Neuronal stem cell (in vitro differentiated cells): Measurements from ENCODE around the gene AP2A1.

Experiments used
- DNase-seq: peaks from one replicate; pipeline ENCODE4 v3.0.0-alpha.2; 2013; ENCODE audit warnings: low spot score
- H2AFZ ChIP-seq: one replicate; pipeline ENCODE4 v1.6.1; 2013; ENCODE audit warnings: mild to moderate bottlenecking, low read length, inconsistent platforms
- H2AK5ac ChIP-seq: 2 replicates; pipeline ENCODE4 v1.6.1; 2013; ENCODE audit warnings: low read depth, mild to moderate bottlenecking, inconsistent platforms, low read length, moderate library complexity, mixed read lengths
- H2BK120ac ChIP-seq: 2 replicates; pipeline ENCODE4 v1.6.1; 2013; ENCODE audit warnings: low read depth, mild to moderate bottlenecking, inconsistent platforms, low read length, moderate library complexity, mixed read lengths
- H2BK12ac ChIP-seq: one replicate; pipeline ENCODE4 v1.6.1; 2013; ENCODE audit warnings: low read length, inconsistent platforms
- H2BK15ac ChIP-seq: 2 replicates; pipeline ENCODE4 v1.6.1; 2013; ENCODE audit warnings: mild to moderate bottlenecking, low read length, inconsistent platforms, mixed read lengths
- H2BK5ac ChIP-seq: one replicate; pipeline ENCODE4 v1.6.1; 2013; ENCODE audit warnings: inconsistent platforms, mild to moderate bottlenecking, low read length, moderate library complexity
- H3K14ac ChIP-seq: one replicate; pipeline ENCODE4 v1.6.1; 2013; ENCODE audit warnings: low read length, inconsistent platforms
- H3K18ac ChIP-seq: 2 replicates; pipeline ENCODE4 v1.6.1; 2013; ENCODE audit warnings: low read length, inconsistent platforms
- H3K23ac ChIP-seq: 2 replicates; pipeline ENCODE4 v1.6.1; 2013; ENCODE audit warnings: low read depth, mild to moderate bottlenecking, mixed read lengths, low read length, inconsistent platforms; ENCODE audit not compliant: poor library complexity
- H3K27ac ChIP-seq: replicated peaks from 3 replicates; pipeline ENCODE4 v1.5.1; 2013; ENCODE audit warnings: low read length, inconsistent platforms
- H3K27me3 ChIP-seq, 3 experiments: 2 replicates each; pipeline ENCODE4 v1.6.1; 2013; ENCODE audit warnings: low read length in 3 of 3, mild to moderate bottlenecking in 2 of 3, inconsistent platforms in 1 of 3, low read depth in 1 of 3, mixed read lengths in 1 of 3, moderate library complexity in 1 of 3; ENCODE audit not compliant: control insufficient read depth in 3 of 3, insufficient read depth in 3 of 3
- H3K36me3 ChIP-seq, 2 donors: replicated peaks in 1 of 2; 2 replicates each; pipeline ENCODE4 v1.6.1; 2013; ENCODE audit warnings: low read length in 2 of 2; ENCODE audit not compliant: control insufficient read depth in 2 of 2, insufficient read depth in 2 of 2
- H3K4ac ChIP-seq: 2 replicates; pipeline ENCODE4 v1.6.1; 2013; ENCODE audit warnings: inconsistent platforms, mild to moderate bottlenecking, low read length, moderate library complexity
- H3K4me1 ChIP-seq, 2 donors: 1 replicate in 1 of 2; 2 replicates in 1 of 2; pipeline ENCODE4 v1.6.1; 2013; ENCODE audit warnings: low read length in 2 of 2, low read depth in 1 of 2; ENCODE audit not compliant: control insufficient read depth in 2 of 2, insufficient read depth in 1 of 2
- H3K4me2 ChIP-seq: one replicate; pipeline ENCODE4 v1.6.1; 2013; ENCODE audit warnings: mild to moderate bottlenecking, low read length, inconsistent platforms; ENCODE audit not compliant: insufficient read depth, poor library complexity, severe bottlenecking
- H3K4me3 ChIP-seq, 2 donors: 2 replicates each; pipeline ENCODE4 v1.5.1; 2013; ENCODE audit warnings: low read length in 2 of 2, mild to moderate bottlenecking in 2 of 2, inconsistent platforms in 1 of 2, moderate library complexity in 1 of 2
- H3K79me1 ChIP-seq: one replicate; pipeline ENCODE4 v1.6.1; 2013; ENCODE audit warnings: low read depth, mild to moderate bottlenecking, inconsistent platforms, low read length, moderate library complexity
- H3K9ac ChIP-seq: one replicate; pipeline ENCODE4 v1.6.1; 2013; ENCODE audit warnings: mild to moderate bottlenecking, low read depth, low read length, inconsistent platforms; ENCODE audit not compliant: poor library complexity
- H3K9me3 ChIP-seq, 2 donors: replicated peaks in 1 of 2; 2 replicates each; pipeline versions ENCODE3 to v1.6.1; 2013; ENCODE audit warnings: low read length in 2 of 2, mild to moderate bottlenecking in 2 of 2, inconsistent platforms in 1 of 2, low read depth in 1 of 2, mixed read lengths in 1 of 2, moderate library complexity in 1 of 2; ENCODE audit not compliant: control insufficient read depth in 2 of 2, insufficient read depth in 1 of 2
- H4K8ac ChIP-seq: one replicate; pipeline ENCODE4 v1.6.1; 2013; ENCODE audit warnings: low read depth, mild to moderate bottlenecking, inconsistent platforms, low read length, moderate library complexity
- H4K91ac ChIP-seq: one replicate; pipeline ENCODE4 v1.6.1; 2013; ENCODE audit warnings: low read length, low read depth, mild to moderate bottlenecking, inconsistent platforms; ENCODE audit not compliant: poor library complexity
- WGBS, 2 donors: extraction: QIAGEN DNeasy Blood & Tissue Kit; methylation state at CpG; one replicate each; pipeline ENCODE4 v1.1.7; 2013; ENCODE audit warnings: missing lambda C conversion rate in 2 of 2, mixed read lengths in 1 of 2; ENCODE audit not compliant: insufficient read length in 2 of 2, insufficient replicate concordance in 1 of 2; ENCODE audit errors: extremely low coverage in 2 of 2; 5-methylcytosine and 5-hydroxymethylcytosine counted together

Gene AP2A1

DNA sequence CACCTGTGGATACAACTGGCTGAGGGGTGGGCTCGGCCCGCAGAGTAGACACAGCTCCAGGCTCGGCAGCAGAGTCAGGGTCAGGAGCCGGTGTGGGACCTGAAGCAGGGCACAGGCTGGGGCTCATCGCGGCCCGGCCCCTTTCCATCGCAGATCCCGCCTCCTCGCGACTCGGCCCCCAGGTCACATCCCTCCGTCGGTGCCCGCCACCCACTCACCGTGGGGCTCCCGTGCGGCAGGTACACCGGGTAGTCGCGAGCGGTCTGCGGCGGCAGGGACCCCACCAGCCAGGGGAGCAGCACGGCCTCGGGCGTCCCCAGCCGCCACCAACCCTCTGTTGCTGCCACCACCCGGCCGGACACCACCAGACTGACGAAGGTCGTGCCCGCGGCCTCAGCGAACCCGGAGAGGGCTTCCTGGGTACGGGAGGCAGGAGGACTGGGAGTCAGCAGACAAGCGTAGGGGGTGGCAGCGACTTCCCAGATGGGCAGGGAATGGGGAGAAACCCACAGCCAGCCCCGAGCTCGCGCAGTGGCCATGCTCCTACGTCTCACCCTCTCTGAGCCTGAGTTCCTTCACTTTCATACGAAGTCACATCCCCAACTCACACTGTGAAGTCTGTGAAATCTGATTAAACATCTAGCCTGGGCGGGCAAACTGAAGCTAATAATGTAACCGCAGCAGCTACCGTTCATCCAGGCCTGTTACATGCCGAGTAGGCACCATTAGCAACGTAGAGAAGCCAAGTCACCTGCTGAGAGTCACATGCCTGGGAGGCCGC is 42.5 kb downstream of the AP2A1 start:
- H2BK5ac ChIP-seq = peak overlapping the region; percentile 1
- peaks cover 6 to 19% of the 10 kb centered on the region in 2 donors for H3K4me1 ChIP-seq
- no peaks in the 10 kb centered on the region for H3K27me3 ChIP-seq
- peaks cover 13 to 44% of the 10 kb centered on the region in 2 donors for H3K36me3 ChIP-seq
- peak overlapping the region; percentile 71 for H3K4me2 ChIP-seq
- peak overlapping the region; percentile 95 for H2BK15ac ChIP-seq
- peak overlapping the region; percentile 87 for H2BK12ac ChIP-seq
- H3K23ac ChIP-seq = peak overlapping the region; percentile 76
- H3K14ac ChIP-seq = peak overlapping the region; percentile 84
- H3K4ac ChIP-seq = peak overlapping the region; percentile 18
- peak overlapping the region; percentile 87 for H3K9ac ChIP-seq
- peak overlapping the region; percentile 89 for H2BK120ac ChIP-seq
- H3K9me3 ChIP-seq = peaks cover 0 to 2% of the 10 kb centered on the region in 2 donors
- peak overlapping the region; percentile 9 for H2AK5ac ChIP-seq
- H4K91ac ChIP-seq = no peak overlapping the region
- no CpG with 5 or more reads among the region's 50 CpGs for WGBS, 2 donors
- peak overlapping the region; percentile 98 for H4K8ac ChIP-seq
- no peak for DNase-seq
- H3K27ac ChIP-seq = peak overlapping the region; percentile 61
- peak overlapping the region in 1 of 2 donors; percentile 81 for H3K4me3 ChIP-seq
- no peak overlapping the region for H2AFZ ChIP-seq
- H3K18ac ChIP-seq = peak overlapping the region; percentile 92
- H3K79me1 ChIP-seq = peaks cover 3% of the 10 kb centered on the region

DNA sequence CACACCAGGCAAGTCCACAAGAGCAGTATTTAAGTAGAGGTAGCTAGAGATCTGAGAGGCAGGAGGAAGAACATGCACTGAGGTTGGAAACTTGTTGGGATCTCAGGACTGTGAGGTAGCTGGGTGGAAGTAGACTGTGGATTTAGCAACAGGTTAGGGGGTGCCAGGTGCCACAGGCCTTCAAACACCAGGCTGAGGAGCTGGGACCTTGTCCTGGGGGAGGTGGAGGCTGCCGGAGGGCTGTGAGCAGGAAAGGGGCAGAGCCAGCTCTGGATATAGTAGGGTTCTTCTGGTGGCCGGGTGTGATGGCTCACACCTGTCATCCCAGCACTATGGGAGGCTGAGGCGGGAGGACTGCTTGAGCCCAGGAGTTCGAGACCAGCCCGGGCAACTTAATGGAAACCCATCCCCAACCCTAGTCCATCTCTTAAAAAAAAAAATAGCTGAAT is 43.2 kb downstream of the AP2A1 start:
- no peaks in the 10 kb centered on the region for H3K27me3 ChIP-seq
- peak overlapping the region; percentile 1 for H2BK5ac ChIP-seq
- no peak overlapping the region for H3K23ac ChIP-seq
- WGBS, 2 donors = no CpG with 5 or more reads among the region's 5 CpGs
- peaks cover 6 to 19% of the 10 kb centered on the region in 2 donors for H3K4me1 ChIP-seq
- peaks cover 3% of the 10 kb centered on the region for H3K79me1 ChIP-seq
- H2AK5ac ChIP-seq = peak overlapping the region; percentile 9
- peak overlapping the region in 1 of 2 donors; percentile 15 for H3K4me3 ChIP-seq
- H3K14ac ChIP-seq = no peak overlapping the region
- peaks cover 13 to 37% of the 10 kb centered on the region in 2 donors for H3K36me3 ChIP-seq
- no peak overlapping the region for H3K18ac ChIP-seq
- no peak overlapping the region for H2BK12ac ChIP-seq
- DNase-seq = no peak
- no peak overlapping the region for H4K8ac ChIP-seq
- no peak overlapping the region for H3K4ac ChIP-seq
- no peak overlapping the region for H3K27ac ChIP-seq
- H3K4me2 ChIP-seq = no peak overlapping the region
- H2AFZ ChIP-seq = no peak overlapping the region
- H2BK15ac ChIP-seq = no peak overlapping the region
- H3K9ac ChIP-seq = no peak overlapping the region
- no peak overlapping the region for H2BK120ac ChIP-seq
- H4K91ac ChIP-seq = no peak overlapping the region
- H3K9me3 ChIP-seq = peaks cover 0 to 2% of the 10 kb centered on the region in 2 donors

DNA sequence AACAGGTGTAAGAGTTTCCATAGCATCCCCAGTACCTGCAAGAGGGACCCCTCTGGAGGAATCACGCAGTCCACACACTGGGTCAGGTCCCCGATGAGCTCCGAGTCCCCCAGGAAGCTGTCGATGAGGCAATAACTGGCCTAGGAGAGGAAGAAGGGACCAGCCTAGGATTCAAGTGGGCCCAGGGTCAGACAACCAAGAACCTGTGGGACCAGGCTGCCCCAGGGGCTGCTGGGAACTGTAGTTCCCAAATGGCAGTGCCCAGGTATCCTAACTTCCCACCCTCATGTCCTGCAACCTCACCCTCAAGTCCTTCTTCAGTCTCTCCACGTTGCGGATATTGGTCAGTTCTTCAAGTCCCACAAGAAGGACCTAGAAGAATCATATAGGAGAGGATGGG is 44.5 kb downstream of the AP2A1 start:
- Histone ChIP-seq H3K23ac (no peak overlapping the region), H2BK12ac (no peak overlapping the region), H4K8ac (no peak overlapping the region), H3K14ac (no peak overlapping the region), H3K18ac (no peak overlapping the region), H3K27me3 (no peaks in the 10 kb centered on the region), H2AFZ (no peak overlapping the region), H4K91ac (no peak overlapping the region), H3K9me3 (peaks cover 0 to 2% of the 10 kb centered on the region in 2 donors), H2BK5ac (no peak overlapping the region), H2BK15ac (no peak overlapping the region), H2BK120ac (no peak overlapping the region), H3K4me1 (peaks cover 6 to 19% of the 10 kb centered on the region in 2 donors), H3K9ac (no peak overlapping the region), H3K36me3 (peaks cover 9 to 25% of the 10 kb centered on the region in 2 donors), H3K4ac (no peak overlapping the region), H3K4me3 (no peak overlapping the region), H3K27ac (no peak overlapping the region), H3K4me2 (no peak overlapping the region), H2AK5ac (no peak overlapping the region), H3K79me1 (peaks cover 3% of the 10 kb centered on the region)
- no peak for DNase-seq
- WGBS, 2 donors = no CpG with 5 or more reads among the region's 6 CpGs

DNA sequence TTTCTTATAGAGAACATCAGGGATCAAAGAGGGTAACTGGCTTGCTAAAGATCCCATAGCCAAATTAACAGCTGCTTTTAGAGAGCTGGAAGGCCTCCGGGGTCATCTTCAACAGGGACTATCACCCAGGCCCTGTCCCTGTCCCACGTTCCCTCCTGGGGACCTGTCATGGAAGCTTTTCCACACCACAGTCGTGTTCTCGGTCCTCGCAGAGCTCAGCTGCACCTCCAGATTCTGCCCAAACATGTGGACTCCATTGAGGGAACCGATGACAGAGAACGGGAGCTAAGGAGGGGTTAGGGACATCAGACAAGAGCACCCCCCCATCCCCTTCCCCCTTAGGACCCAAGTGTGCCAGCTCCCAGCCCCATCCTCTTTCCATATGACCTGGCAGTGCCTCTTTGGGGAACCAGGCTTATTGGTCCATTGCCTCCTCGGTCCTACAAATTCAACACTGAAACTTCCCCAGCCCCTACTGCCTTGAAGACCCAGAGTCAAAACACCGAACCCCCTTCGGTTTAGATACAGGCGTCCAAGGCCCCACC is 45.7 kb downstream of the AP2A1 start:
- Histone ChIP-seq H3K27ac (peak overlapping the region; percentile 79), H4K91ac (peak overlapping the region; percentile 89), H2BK120ac (no peak overlapping the region), H3K36me3 (peaks cover 2 to 18% of the 10 kb centered on the region in 2 donors), H2BK5ac (peak overlapping the region; percentile 97), H3K79me1 (peaks cover 3% of the 10 kb centered on the region), H2AK5ac (peak overlapping the region; percentile 95), H3K4me3 (peak overlapping the region; percentile 64 to 97), H3K9me3 (peaks cover 0 to 2% of the 10 kb centered on the region in 2 donors), H3K4me2 (peak overlapping the region; percentile 98), H3K18ac (peak overlapping the region; percentile 98), H3K9ac (peak overlapping the region; percentile 93), H2AFZ (peak overlapping the region; percentile 87), H2BK15ac (peak overlapping the region; percentile 95), H4K8ac (no peak overlapping the region), H3K27me3 (no peaks in the 10 kb centered on the region), H3K14ac (peak overlapping the region; percentile 50), H2BK12ac (no peak overlapping the region), H3K4me1 (peaks cover 8 to 19% of the 10 kb centered on the region in 2 donors), H3K4ac (peak overlapping the region; percentile 78), H3K23ac (peak overlapping the region; percentile 17)
- WGBS, 2 donors = no CpG with 5 or more reads among the region's 11 CpGs
- DNase-seq = no peak
